ENCODE measurements around the gene ASIC4.

The ASIC4 gene

DNA sequence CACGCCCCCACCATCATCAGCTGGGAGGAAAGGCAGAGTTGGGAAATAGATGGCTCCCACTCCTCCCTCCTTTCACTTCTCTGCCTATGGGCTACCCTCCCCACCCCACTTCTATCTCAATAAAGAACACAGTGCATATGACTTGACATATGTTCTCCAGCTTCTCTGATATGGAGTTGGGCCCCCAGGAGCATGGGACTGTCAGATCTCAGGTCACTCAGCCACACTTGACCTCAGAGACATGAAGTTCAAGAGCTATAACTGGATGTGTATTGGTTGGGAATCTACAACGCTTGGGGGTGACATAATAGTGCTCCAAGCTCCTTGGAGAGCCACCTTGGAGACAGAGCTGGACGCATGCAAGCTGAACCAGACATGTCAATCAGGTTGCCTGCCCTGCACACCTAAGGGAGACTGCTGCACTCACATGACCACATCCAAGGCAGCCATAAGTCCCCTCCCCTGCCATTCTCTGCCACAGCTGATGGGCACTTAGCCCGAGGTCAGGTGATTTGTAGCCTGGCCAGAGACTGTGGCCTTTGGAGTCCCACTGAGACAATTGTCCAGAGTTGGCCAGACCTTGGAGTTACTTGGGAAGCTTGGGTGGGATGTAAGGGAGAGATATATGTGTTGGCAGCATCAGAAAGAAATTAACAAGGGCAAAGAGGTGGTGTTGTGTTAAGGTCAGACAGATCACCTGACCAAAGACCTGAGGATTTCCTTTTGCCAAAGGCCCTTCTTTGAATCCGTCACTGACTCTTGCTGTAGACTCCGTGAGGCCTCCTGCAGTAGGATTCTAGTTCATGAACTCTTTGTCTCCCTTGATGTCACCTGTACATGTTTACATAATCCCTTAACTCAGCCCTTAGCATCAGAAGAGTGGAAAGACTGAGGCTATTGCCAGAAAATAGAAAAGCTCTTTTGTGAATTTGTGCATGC is 61.6 kb downstream of the ASIC4 start:
- DNase-seq (ENCODE audit: low spot score): no peak
- in situ Hi-C loops (cut with MboI; ENCODE audit: low sequenced_read_pairs, unreplicated experiment): no loop called here

DNA sequence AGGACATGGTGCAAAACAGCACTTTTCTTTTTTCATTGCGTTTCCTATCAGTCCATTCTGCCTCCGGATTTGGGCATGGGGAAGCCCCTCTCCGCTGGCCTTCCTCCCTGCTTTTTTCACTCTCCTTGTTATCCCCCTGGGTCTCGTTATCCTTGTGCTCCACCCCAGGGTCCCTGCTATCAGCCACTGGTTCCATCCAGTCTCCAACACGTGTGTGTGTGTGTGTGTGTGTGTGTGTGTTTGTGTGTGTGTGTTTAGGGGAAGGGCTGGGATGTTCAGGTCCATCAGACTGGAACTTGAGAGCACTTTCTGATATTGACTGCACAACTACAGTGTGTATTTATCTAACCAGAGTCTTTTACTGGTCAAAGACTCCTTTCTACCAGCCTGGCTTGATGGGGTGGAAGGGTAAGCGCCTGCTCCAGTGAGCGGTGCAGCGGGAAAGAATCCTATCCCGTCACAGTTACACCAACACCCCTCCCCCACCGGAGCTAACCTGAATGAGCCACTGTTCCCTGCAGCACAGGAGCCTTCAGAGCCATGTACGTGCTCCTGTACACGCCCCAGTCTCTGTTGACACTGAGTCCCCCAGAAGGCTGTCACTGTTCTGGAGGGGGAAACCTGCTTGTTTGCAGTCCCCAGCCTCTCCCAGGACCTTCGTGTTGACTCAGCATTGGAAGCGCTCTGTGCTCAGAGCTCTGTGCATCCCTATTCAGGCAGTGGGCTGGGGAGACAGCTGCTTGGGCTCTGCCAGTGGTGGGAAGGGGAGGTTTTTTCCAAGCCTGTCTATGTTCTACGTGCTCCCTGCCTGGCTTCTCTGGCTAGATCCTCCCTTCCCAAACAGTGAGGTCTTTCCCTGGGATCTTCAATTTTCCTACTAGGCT is 62.5 kb downstream of the ASIC4 start:
- in situ Hi-C loops (cut with MboI; ENCODE audit: low sequenced_read_pairs, unreplicated experiment): no loop called here
- TF ChIP-seq, protein P1, sequence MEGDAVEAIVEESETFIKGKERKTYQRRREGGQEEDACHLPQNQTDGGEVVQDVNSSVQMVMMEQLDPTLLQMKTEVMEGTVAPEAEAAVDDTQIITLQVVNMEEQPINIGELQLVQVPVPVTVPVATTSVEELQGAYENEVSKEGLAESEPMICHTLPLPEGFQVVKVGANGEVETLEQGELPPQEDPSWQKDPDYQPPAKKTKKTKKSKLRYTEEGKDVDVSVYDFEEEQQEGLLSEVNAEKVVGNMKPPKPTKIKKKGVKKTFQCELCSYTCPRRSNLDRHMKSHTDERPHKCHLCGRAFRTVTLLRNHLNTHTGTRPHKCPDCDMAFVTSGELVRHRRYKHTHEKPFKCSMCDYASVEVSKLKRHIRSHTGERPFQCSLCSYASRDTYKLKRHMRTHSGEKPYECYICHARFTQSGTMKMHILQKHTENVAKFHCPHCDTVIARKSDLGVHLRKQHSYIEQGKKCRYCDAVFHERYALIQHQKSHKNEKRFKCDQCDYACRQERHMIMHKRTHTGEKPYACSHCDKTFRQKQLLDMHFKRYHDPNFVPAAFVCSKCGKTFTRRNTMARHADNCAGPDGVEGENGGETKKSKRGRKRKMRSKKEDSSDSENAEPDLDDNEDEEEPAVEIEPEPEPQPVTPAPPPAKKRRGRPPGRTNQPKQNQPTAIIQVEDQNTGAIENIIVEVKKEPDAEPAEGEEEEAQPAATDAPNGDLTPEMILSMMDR (IDR thresholded peaks at IDR 0.05; ENCODE audit: borderline replicate concordance, control extremely low read depth, extremely low read depth, insufficient read depth, missing control alignments): no peak
- no peak for DNase-seq (ENCODE audit: low spot score)

More for the DNA sequence above, 61.6 kb downstream of the ASIC4 start:
- TF ChIP-seq, protein P1 (IDR thresholded peaks at IDR 0.05; ENCODE audit: borderline replicate concordance, control extremely low read depth, extremely low read depth, insufficient read depth, missing control alignments): no peak

DNA sequence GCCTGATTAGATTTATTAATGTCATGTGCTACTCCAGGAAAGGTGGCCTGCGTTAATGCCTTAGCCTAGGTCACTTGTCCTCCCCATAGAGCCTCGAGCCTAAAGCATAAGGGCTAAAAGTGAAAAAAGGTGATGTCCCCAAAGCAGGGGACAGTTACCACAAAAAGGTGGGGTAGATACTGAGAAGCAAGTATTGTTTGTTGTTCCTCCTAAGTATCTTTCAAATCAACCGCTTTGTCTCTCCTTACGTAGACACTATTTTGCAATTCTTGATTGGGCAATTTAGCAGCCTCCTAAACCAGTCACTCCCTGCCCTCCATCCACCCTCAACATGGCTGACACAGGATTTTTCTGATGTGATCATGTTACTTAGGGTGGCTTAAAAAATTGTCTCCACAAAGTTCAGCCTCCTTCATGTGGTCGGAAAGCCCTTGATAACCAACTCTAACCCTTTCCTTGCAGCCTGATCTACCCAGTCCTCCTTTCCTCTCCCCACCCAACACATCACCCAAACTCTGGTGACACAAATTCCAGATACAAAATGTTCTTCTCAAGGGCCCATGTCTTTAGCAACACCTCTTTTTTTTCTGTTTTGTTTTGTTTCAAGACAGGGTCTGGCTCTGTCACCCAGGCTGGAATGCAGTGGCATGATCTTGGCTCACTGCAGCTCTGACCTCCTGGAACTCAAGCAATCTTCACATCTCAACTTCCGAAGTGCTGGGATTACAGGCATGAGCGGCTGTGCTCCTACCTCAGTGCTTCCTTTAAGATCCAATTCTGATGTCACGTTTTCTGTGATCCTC is 64.7 kb downstream of the ASIC4 start:
- TF ChIP-seq, protein P1 (IDR thresholded peaks at IDR 0.05; ENCODE audit: borderline replicate concordance, control extremely low read depth, extremely low read depth, insufficient read depth, missing control alignments): no peak
- no peak for DNase-seq (ENCODE audit: low spot score)
- in situ Hi-C loops (cut with MboI; ENCODE audit: low sequenced_read_pairs, unreplicated experiment): no loop called here

DNA sequence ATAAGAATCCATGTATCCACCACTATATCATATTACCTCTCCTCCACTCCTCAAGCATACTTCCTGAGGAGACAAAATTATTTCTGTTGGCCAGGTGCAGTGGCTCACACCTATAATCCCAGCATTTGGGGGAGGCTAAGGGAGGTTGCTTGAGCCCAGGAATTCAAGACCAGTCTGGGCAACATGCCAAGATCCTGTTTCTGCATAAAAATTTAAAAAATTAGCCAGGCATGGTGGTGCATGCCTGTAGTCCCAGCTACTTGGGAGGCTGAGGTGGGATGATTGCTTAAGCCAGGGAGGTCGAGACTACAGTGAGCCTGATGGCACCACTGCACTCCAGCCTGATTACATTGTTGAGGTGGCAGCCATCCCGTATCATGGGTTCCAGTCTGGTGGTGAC is 67.1 kb downstream of the ASIC4 start:
- TF ChIP-seq, protein P1 (IDR thresholded peaks at IDR 0.05; ENCODE audit: borderline replicate concordance, control extremely low read depth, extremely low read depth, insufficient read depth, missing control alignments): no peak
- DNase-seq (ENCODE audit: low spot score): no peak
- in situ Hi-C loops (cut with MboI; ENCODE audit: low sequenced_read_pairs, unreplicated experiment): no loop called here
